Psoas muscle (tissue), 8 donors: ENCODE results near the gene LCE2D. TPM values are rescaled to one million over a fixed set of nuclear protein-coding genes. Genes with fewer than 3 reads are reported as not detected.

Experiments used
- ATAC-seq, 4 donors: fragments of 200-7000 bp; cut with Tn5 transposase; one replicate each; pipeline ENCODE4 v1.9.1; 2020; ENCODE audit warnings: moderate library complexity in 3 of 4, mild to moderate bottlenecking in 2 of 4
- DNase-seq, 2 donors: peaks; one replicate each; pipeline ENCODE4 v3.0.0-alpha.2; 2020
- H3K27ac ChIP-seq: fragments of 200-600 bp; one replicate; pipeline ENCODE4 v1.8.0; 2022
- H3K27me3 ChIP-seq, 3 donors: fragments of 200-600 bp in 1 of 3; one replicate each; pipeline versions ENCODE4 v1.6.1 to v1.8.0; 2013 to 2022; ENCODE audit warnings: low read length in 2 of 3, mild to moderate bottlenecking in 2 of 3, moderate library complexity in 1 of 3; ENCODE audit not compliant: insufficient read depth in 3 of 3
- H3K36me3 ChIP-seq, 2 donors: fragments of 200-600 bp in 1 of 2; one replicate each; pipeline versions ENCODE4 v1.6.1 to v1.8.0; 2013 to 2022; ENCODE audit warnings: low read depth in 1 of 2, mild to moderate bottlenecking in 1 of 2, moderate library complexity in 1 of 2; ENCODE audit not compliant: insufficient read depth in 1 of 2
- H3K4me1 ChIP-seq: fragments of 200-600 bp; one replicate; pipeline ENCODE4 v1.8.0; 2022
- H3K4me3 ChIP-seq: fragments of 200-600 bp; one replicate; pipeline ENCODE4 v1.8.0; 2022; ENCODE audit warnings: mild to moderate bottlenecking
- H3K9me3 ChIP-seq: fragments of 200-600 bp; one replicate; pipeline ENCODE4 v1.8.0; 2022
- CTCF ChIP-seq: fragments of 200-600 bp; IDR thresholded peaks from one replicate; pipeline ENCODE4 v1.8.0; 2022; ENCODE audit warnings: antibody characterized with exemption
- WGBS, 3 donors: extraction: QIAGEN DNeasy Blood & Tissue Kit; methylation state at CpG; one replicate each; pipeline versions ENCODE4 v1.1.6 to v1.1.7; 2013; 5-methylcytosine and 5-hydroxymethylcytosine counted together
- intact Hi-C, 2 donors: fragments of 100-400 bp; cut with DNase I; formaldehyde crosslinking; loops; one replicate each; pipeline versions ENCODE4 v1.11.0 to v1.14.2; 2022
- polyA plus RNA-seq, 3 donors: library from polyadenylated mRNA; stranded (reverse); fragments of 200-250 nt; gene quantifications; one replicate each; pipeline ENCODE4 v1.2.3, GENCODE V29; 2013
- total RNA-seq, 4 donors: library from RNA; stranded (reverse); fragmentation: NEBNext Ultra II Directional in 2 of 4; extraction: Animal tissue kit (Norgen Biotek cat#: 25700) in 2 of 4; gene quantifications; one replicate each; pipeline versions ENCODE4 v1.2.1 to v1.2.4, GENCODE V29; 2021 to 2023
- donor health status: healthy with polysubstance abuse.
- donor health status: DM: no; HTN: no; CAD: no; lungs with moderate emphysema.
- donor health status: Bipolar disorder and iron deficiency.
- donor health status: healthy.
- donor health status: DM: yes; HTN: yes; CAD: no.
- donor health status: DM: no; HTN: no; CAD: no.
- donor health status: DM: no; HTN: no; CAD: no.
- donor health status: DM: yes; HTN: yes; CAD: no.

Gene LCE2D
- total and polyA plus RNA-seq, 7 donors: not detected

GRCh38 chr1:152699746-152700145 is 36.6 kb downstream of the LCE2D start:
- Histone ChIP-seq H3K4me1 (no peaks in the 10 kb centered on the region), H3K36me3 (no peaks in the 10 kb centered on the region), H3K4me3 (no peak overlapping the region), H3K27me3 (no peaks in the 10 kb centered on the region), H3K9me3 (no peaks in the 10 kb centered on the region), H3K27ac (no peak overlapping the region)
- ATAC-seq (no peak), DNase-seq (no peak)
- WGBS, 3 donors: 69 to 72% (median 70%) methylated on average over 4 of the region's 4 CpGs
- no peak for TF ChIP-seq CTCF
- intact Hi-C loops: no loop called here

GRCh38 chr1:152707860-152708259 is 44.7 kb downstream of the LCE2D start, which contains the start of gene LCE4A:
TSS of gene LCE4A (plus strand) at chr1:152708160. CDS start at chr1:152709076, 916 bp downstream.
- no peak for ATAC-seq
- no peaks in the 10 kb centered on the region for H3K36me3 ChIP-seq
- 71 to 83% (median 77%) methylated on average over 2 of the region's 2 CpGs for WGBS, 3 donors
- TF ChIP-seq CTCF: no peak
- H3K27ac ChIP-seq: no peak within 1 kb of the TSS
- no peak for DNase-seq
- intact Hi-C loops: no loop called here
- peaks cover 0 to 3% (median 0%) of the 10 kb centered on the region in 3 donors for H3K27me3 ChIP-seq
- no peaks in the 10 kb centered on the region for H3K9me3 ChIP-seq
- no peaks in the 10 kb centered on the region for H3K4me1 ChIP-seq
- no peak within 1 kb of the TSS for H3K4me3 ChIP-seq

Other genes starting within 250 kb of the LCE2D start
- not detected for gene CRNN, start 249.1 kb upstream of the LCE2D start, total RNA-seq
- under 1 TPM in 2 of 3 donors, not detected in 1; 0.28 to 0.30 TPM for gene CRNN, start 249.1 kb upstream of the LCE2D start, polyA plus RNA-seq
- not detected for gene LCE5A, start 152.6 kb upstream of the LCE2D start, total RNA-seq
- not detected for gene LCE5A, start 152.6 kb upstream of the LCE2D start, polyA plus RNA-seq
- gene CRCT1, start 148.9 kb upstream of the LCE2D start, total RNA-seq: not detected
- gene CRCT1, start 148.9 kb upstream of the LCE2D start, polyA plus RNA-seq: not detected
- gene LCE3E, start 96.6 kb upstream of the LCE2D start, total RNA-seq: not detected
- not detected for gene LCE3E, start 96.6 kb upstream of the LCE2D start, polyA plus RNA-seq
- gene LCE3D, start 82.9 kb upstream of the LCE2D start, total RNA-seq: not detected
- gene LCE3D, start 82.9 kb upstream of the LCE2D start, polyA plus RNA-seq: not detected
- gene LCE3C, start 63.1 kb upstream of the LCE2D start, total RNA-seq: not detected
- gene LCE3C, start 63.1 kb upstream of the LCE2D start, polyA plus RNA-seq: not detected
- gene LCE3B, start 49.6 kb upstream of the LCE2D start, total RNA-seq: not detected
- not detected for gene LCE3B, start 49.6 kb upstream of the LCE2D start, polyA plus RNA-seq
- gene LCE3A, start 40.3 kb upstream of the LCE2D start, total RNA-seq: not detected
- gene LCE3A, start 40.3 kb upstream of the LCE2D start, polyA plus RNA-seq: not detected
- not detected for gene LCE2C, start 11.9 kb downstream of the LCE2D start, total RNA-seq
- not detected for gene LCE2C, start 11.9 kb downstream of the LCE2D start, polyA plus RNA-seq
- gene LCE2B, start 22.7 kb downstream of the LCE2D start, total RNA-seq: not detected
- gene LCE2B, start 22.7 kb downstream of the LCE2D start, polyA plus RNA-seq: not detected
- gene LCE2A, start 35.0 kb downstream of the LCE2D start, total RNA-seq: not detected
- gene LCE2A, start 35.0 kb downstream of the LCE2D start, polyA plus RNA-seq: not detected
- gene LCE4A, start 44.8 kb downstream of the LCE2D start, total RNA-seq: not detected
- not detected for gene LCE4A, start 44.8 kb downstream of the LCE2D start, polyA plus RNA-seq
- under 1 TPM in 1 of 4 donors, not detected in 3; 0.17 TPM for gene KPRP, start 94.6 kb downstream of the LCE2D start, total RNA-seq
- gene KPRP, start 94.6 kb downstream of the LCE2D start, polyA plus RNA-seq: not detected
- not detected for gene LCE1F, start 111.8 kb downstream of the LCE2D start, total RNA-seq
- gene LCE1F, start 111.8 kb downstream of the LCE2D start, polyA plus RNA-seq: not detected
- gene LCE1E, start 122.9 kb downstream of the LCE2D start, total RNA-seq: not detected
- gene LCE1E, start 122.9 kb downstream of the LCE2D start, polyA plus RNA-seq: not detected
- gene LCE1D, start 133.3 kb downstream of the LCE2D start, total RNA-seq: not detected
- not detected for gene LCE1D, start 133.3 kb downstream of the LCE2D start, polyA plus RNA-seq
- not detected for gene LCE1C, start 143.3 kb downstream of the LCE2D start, total RNA-seq
- not detected for gene LCE1C, start 143.3 kb downstream of the LCE2D start, polyA plus RNA-seq
- not detected for gene LCE1B, start 148.6 kb downstream of the LCE2D start, total RNA-seq
- gene LCE1B, start 148.6 kb downstream of the LCE2D start, polyA plus RNA-seq: not detected
- gene LCE1A, start 164.1 kb downstream of the LCE2D start, total RNA-seq: not detected
- gene LCE1A, start 164.1 kb downstream of the LCE2D start, polyA plus RNA-seq: not detected
- gene LCE6A, start 179.5 kb downstream of the LCE2D start, total RNA-seq: not detected
- gene LCE6A, start 179.5 kb downstream of the LCE2D start, polyA plus RNA-seq: not detected
- gene LCE7A, start 196.6 kb downstream of the LCE2D start, total RNA-seq: not detected
- not detected for gene LCE7A, start 196.6 kb downstream of the LCE2D start, polyA plus RNA-seq
- not detected for gene SMCP, start 214.9 kb downstream of the LCE2D start, total RNA-seq
- gene SMCP, start 214.9 kb downstream of the LCE2D start, polyA plus RNA-seq: not detected
- not detected for gene IVL, start 245.2 kb downstream of the LCE2D start, total RNA-seq
- under 1 TPM in 1 of 3 donors, not detected in 2; 0.04 TPM for gene IVL, start 245.2 kb downstream of the LCE2D start, polyA plus RNA-seq